ENCODE data around the gene EGLN1.

EGLN1 gene

GRCh38 chr1:231337472-231338269, 84.4 kb downstream of the EGLN1 start, which contains the start of gene EXOC8 (continued):
- TF ChIP-seq ZNF302 (tag by site-specific recombination; IDR thresholded peaks at IDR 0.05; ENCODE audit: low read depth) (no peak), ZNF473 (tag by site-specific recombination; IDR thresholded peaks at IDR 0.05) (no peak), ZFP69B (tag by site-specific recombination; IDR thresholded peaks at IDR 0.05) (peak; percentile 50; the same call in 1 of the 2 replicates), BCL11B (tag by site-specific recombination; IDR thresholded peaks at IDR 0.05; ENCODE audit: low read depth) (no peak), ZNF169 (tag by site-specific recombination; IDR thresholded peaks at IDR 0.05) (no peak), INSM2 (tag by site-specific recombination; IDR thresholded peaks at IDR 0.05) (no peak; the same call in 1 of the 2 replicates), ZFP41 (tag by site-specific recombination; IDR thresholded peaks at IDR 0.05; ENCODE audit: borderline replicate concordance) (no peak), ZNF529 (tag by site-specific recombination; IDR thresholded peaks at IDR 0.05; ENCODE audit: insufficient replicate concordance) (no peak), ZNF112 (tag by site-specific recombination; IDR thresholded peaks at IDR 0.05) (no peak), YY2 (tag by site-specific recombination; IDR thresholded peaks at IDR 0.05) (peak; percentile 79), ZNF747 (tag by site-specific recombination; IDR thresholded peaks at IDR 0.05) (no peak), ZFP3 (tag by site-specific recombination; IDR thresholded peaks at IDR 0.05; ENCODE audit: low read depth) (no peak), ZNF791 (tag by site-specific recombination; IDR thresholded peaks at IDR 0.05) (no peak), ZNF140 (tag by site-specific recombination; IDR thresholded peaks at IDR 0.05) (no peak), ZSCAN5A (tag by site-specific recombination; IDR thresholded peaks at IDR 0.05) (peak; percentile 77; the same call in 1 of the 2 replicates), ZFHX2 (tag by site-specific recombination; conservative IDR thresholded peaks at IDR 0.05) (no peak), KLF7 (tag by site-specific recombination; IDR thresholded peaks at IDR 0.05; ENCODE audit: borderline replicate concordance) (no peak), ZNF571 (tag by site-specific recombination; IDR thresholded peaks at IDR 0.05) (no peak), ZBTB6 (tag by site-specific recombination; IDR thresholded peaks at IDR 0.05) (peak; percentile 75; the same call in 1 of the 2 replicates), BCL6B (tag by site-specific recombination; IDR thresholded peaks at IDR 0.05) (no peak), ZNF624 (tag by site-specific recombination; IDR thresholded peaks at IDR 0.05) (no peak), ZNF707 (tag by site-specific recombination; IDR thresholded peaks at IDR 0.05) (no peak), ZNF600 (tag by site-specific recombination; IDR thresholded peaks at IDR 0.05) (peak; percentile 97), ZNF785 (tag by site-specific recombination; IDR thresholded peaks at IDR 0.05) (no peak), ATF2 (tag by site-specific recombination; IDR thresholded peaks at IDR 0.05; ENCODE audit: low read depth) (no peak)
- TF ChIP-seq, protein P1, sequence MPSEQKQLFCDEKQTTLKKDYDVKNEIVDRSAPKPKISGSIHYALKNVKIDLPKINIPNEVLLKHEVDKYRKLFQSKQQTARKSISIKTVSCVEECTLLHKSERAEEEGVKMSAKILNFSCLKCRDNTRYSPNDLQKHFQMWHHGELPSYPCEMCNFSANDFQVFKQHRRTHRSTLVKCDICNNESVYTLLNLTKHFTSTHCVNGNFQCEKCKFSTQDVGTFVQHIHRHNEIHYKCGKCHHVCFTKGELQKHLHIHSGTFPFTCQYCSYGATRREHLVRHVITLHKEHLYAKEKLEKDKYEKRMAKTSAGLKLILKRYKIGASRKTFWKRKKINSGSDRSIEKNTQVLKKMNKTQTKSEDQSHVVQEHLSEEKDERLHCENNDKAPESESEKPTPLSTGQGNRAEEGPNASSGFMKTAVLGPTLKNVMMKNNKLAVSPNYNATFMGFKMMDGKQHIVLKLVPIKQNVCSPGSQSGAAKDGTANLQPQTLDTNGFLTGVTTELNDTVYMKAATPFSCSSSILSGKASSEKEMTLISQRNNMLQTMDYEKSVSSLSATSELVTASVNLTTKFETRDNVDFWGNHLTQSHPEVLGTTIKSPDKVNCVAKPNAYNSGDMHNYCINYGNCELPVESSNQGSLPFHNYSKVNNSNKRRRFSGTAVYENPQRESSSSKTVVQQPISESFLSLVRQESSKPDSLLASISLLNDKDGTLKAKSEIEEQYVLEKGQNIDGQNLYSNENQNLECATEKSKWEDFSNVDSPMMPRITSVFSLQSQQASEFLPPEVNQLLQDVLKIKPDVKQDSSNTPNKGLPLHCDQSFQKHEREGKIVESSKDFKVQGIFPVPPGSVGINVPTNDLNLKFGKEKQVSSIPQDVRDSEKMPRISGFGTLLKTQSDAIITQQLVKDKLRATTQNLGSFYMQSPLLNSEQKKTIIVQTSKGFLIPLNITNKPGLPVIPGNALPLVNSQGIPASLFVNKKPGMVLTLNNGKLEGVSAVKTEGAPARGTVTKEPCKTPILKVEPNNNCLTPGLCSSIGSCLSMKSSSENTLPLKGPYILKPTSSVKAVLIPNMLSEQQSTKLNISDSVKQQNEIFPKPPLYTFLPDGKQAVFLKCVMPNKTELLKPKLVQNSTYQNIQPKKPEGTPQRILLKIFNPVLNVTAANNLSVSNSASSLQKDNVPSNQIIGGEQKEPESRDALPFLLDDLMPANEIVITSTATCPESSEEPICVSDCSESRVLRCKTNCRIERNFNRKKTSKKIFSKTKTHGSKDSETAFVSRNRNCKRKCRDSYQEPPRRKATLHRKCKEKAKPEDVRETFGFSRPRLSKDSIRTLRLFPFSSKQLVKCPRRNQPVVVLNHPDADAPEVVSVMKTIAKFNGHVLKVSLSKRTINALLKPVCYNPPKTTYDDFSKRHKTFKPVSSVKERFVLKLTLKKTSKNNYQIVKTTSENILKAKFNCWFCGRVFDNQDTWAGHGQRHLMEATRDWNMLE (tag by site-specific recombination; conservative IDR thresholded peaks at IDR 0.05; ENCODE audit: low read depth), result peak; percentile 56
